GM19351 (cell line): ENCODE measurements around the gene DDAH1.

Experiments
- ATAC-seq: cut with Tn5 transposase; IDR thresholded peaks from one replicate; pipeline ENCODE4 v1.9.1; 2021; ENCODE audit warnings: mild to moderate bottlenecking, moderate library complexity; ENCODE audit not compliant: unreplicated experiment

DDAH1 gene

DNA sequence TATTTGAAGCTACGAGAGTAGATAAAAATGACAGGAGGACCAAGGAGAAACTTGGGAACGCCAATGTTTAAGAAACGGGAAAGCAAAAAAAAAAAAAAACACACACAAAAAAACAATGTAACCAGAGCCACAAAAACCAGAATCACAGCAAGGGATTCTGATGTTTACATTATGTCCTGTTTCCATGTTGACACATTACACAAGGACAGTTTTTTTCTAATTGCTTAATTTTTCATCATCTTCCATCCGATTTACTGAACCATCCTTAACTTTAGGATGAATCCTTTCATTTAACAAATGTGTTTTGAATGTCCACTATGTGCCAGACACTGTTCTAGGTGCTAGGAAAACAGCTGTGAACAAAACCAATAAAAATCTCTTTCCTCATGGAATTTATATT, 187.2 kb downstream of the DDAH1 start:
- ATAC-seq = no peak

DNA sequence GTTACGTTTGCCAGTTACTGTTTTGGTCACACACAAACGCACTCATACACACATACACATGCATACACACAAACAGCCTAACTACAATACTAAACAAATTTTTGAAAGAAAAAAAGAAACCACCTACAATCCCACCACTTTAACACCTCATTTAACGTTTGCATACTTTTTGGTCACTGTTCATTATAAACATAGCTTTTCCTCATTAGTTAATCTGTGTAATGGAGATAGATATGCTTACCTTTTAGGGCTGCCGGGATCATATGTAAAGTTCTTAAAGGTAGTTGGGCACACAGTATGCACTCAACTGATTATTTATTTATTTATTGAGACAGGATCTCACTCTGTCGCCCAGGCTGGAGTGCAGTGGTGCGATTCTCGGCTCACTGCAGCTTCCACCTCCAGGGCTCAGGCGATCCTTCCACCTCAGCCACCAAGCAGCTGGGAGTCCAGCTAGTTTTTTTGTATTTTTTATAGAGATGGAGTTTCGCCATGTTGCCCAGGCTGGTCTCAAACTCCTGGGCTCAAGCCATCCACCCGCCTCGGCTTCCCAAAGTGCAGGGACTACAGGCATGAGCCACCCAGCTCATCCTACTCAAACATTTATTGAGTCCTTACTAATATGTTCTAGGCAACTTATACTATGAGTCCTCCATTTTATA, 187.8 kb downstream of the DDAH1 start:
- no peak for ATAC-seq

DNA sequence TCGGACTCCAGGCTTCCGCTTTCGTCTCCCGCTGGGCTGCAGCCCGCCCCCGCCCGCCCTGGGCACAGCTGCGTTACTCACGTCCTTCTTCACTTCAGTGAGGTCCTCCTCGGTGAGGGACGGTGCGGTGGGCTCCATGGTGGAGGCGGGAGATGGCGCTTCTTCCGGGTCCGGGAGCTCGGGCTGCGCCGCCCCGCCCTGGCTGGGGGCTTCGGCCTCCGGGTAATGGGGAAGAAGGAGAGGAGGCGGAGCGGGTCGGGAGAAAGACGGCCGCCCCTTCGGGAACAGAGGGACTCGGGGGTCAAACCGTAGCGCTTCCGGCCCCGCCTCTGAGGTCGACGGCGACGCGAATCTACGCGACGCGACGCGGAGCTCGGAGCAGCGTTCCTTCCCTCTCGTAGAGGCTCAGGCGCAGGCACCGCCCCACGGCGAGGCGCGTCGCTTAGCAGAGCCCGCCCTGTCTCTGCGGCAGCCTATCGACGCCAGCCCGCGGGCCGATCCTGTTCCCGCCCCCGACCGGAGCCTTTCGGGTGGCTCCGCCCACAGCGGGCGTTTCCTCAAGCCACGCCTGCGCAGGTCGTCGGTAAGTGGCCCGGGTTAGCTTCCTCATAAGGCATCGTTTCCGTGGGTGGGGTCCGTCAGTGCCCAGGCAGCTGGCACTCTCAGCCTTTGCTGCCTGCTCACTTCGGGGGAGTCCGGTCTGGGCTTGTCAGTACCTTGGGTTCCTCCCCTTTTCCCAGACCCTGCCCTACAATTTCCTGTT, 188.6 kb downstream of the DDAH1 start, which contains the start of gene BCL10:
BCL10 (minus strand) TSS at position 418 of the 763 bp plus-strand sequence; CDS start at position 138, 280 bp downstream.
- ATAC-seq = peak; percentile 92

DNA sequence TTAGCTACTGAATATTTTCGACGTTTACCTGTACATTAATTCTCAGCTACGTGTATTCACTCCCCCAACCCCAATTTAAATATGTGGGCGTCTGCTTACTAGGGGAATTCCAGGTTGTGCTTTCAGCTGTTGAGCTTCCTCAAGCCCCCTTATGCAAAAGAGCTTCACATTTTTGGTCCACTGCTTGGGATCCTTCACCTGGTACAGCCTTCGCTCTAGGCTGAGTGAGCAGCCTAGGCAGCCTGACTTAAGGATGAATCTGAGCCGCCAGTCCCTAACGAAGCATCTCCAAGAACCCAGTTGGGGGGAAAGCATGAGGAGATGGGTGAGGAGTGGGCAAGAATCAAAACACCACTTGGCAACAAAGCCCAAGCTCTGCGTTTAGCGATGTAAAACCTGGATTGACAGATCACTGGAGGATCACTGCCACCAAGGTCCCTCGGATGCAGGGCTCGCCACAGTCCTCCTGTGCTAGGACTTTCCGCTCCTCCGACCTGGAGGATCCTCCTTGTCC, 189.2 kb downstream of the DDAH1 start:
- no peak for ATAC-seq

DNA sequence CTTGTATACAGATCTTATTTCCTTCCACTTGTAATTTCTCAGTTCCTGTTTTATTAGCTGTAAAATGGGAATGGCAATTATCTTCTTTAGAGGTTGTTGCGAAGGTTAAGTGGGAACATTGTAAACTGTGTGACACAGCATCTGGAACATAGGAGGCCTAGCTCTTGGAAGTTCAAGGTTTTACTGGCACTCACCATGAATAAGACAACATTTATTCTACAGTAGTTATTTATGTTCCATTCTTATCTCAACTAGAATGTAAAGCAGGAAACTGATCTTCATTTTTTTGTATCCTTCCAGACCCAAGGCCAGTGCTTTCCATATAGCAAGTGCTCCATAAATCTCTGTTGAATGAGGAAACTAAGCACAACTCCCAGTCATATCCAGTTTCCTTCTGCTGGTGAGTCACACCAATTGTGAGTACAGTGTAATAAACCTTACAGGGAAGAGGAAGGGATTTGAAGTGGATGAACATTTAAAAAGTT, 189.9 kb downstream of the DDAH1 start:
- ATAC-seq = no peak

DNA sequence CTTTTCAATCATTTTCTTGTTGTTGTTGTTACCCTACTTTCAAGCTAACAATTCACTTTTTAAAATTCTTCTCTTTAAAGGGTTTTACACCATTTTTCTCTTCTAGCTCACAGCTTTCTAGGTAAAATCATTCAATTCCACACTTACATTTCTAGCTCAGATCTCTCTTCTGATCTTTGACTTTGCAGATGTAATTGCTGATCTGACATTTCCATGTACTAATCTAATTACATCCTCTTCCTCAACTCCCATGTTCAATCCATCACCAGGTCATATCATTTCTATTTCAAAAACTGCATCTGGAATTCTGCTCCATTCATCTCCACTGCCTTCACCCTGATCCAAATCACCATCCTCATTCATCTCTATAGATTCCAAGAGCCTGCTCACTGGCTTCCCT, 191.6 kb downstream of the DDAH1 start:
- no peak for ATAC-seq

DNA sequence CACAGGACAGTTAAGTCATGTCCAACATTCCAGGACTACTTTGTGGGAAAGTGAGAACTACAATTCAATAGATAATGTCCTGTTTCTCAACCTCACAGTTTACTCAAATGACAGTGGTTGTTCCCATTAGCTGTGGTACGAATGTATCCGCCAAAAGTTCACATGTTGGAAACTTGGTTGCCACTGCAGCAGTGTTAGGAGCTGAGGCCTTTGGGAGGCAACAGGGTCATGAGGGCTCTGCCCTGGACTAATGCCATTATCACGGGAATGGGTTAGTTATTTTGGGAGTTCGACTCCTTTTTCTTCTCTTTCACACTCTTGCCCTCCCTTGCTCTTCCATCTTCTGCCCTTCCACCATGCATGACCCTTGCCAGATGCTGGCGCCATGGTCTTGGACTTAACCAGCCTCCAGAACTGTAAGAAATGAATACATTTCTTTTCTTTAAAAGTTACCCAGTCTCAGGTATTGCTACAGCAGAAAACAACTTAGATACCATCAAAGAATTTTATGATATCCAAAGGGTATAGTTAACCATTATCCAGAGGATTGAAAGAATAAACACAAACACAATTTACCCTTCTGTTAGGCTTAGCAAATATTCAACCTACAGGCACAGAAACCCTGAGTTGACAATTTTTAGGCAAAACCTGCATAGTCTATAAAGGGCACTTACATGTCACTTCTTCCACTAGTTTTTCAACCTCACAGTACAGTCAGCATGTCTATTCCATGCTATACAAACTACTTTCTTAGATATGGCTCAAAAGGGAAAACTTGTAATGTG, 196.0 kb downstream of the DDAH1 start:
- no peak for ATAC-seq
